NCI-H2196 treated with DMSO at 0.1 percent for 48 hours (cell line): ENCODE measurements around the gene PPM1E.
"Not testable (repeated sequence)": the region's sequence is repeated elsewhere in the genome, so short reads cannot be mapped to it uniquely, and the experiment has no call there.

Experiments
- DNase-seq: peaks from one replicate; lab custom pipeline; 2025; ENCODE audit not compliant: unreplicated experiment; lab: John Stamatoyannopoulos, UW

PPM1E gene

DNA sequence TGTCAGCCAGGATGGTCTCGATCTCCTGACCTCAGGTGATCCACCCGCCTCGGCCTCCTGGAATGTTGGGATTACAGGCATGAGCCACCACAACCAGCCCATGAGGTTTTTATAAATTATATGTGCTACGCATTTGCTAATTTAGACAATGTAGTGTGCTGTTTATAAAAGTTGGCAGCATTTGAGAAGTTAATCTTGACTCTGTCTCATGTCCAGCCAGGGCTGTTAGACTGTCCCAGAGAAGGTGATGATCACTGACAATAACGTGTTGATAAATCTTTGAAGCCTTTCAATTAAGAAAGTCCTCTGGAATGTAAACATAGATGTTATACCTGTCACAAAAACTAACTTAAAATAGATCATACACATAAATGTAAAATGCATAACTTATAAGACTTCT, 82.0 kb downstream of the PPM1E start:
- DNase-seq: no peak

DNA sequence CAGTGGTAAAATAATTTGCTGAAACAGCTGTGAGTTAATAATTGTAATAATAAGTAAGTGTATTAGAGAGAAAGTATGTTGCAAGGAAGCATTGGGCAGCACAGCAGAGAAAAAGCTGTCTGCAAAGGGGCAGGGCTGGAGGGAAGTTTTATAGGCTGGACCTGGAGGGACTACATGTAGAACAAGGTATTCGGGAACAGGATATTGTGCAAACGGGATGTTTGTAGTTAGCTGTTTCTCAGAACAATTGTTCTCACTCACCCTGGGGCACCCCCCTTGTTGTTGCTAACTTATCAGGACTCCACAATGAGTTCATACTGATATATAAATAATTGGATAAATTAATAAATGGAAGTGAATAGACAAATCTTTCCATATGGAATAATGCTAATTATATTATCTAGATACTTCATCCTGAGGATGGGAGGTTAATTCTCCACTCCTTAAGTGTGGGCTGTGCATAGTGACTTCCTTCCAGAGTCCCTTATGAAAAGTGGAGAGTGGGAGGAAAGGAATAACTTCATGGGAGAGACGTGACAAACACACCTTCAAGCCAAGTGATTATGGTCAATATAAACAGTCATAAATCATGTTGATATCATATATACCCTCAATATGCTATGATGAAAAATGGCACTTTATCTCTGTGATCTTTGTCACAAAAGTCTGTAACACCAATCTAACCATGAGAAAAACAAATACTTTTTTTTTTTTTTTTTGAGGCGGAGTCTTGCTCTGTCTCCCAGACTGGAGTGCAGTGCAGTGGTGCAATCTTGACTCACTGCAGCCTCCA, 85.4 kb downstream of the PPM1E start:
- DNase-seq: no peak

GRCh38 chr17:58846413-58846812, 90.8 kb downstream of the PPM1E start:
- DNase-seq: not testable (repeated sequence)

GRCh38 chr17:58850106-58850505, 94.5 kb downstream of the PPM1E start:
- not testable (repeated sequence) for DNase-seq

GRCh38 chr17:58865301-58865700, 109.6 kb downstream of the PPM1E start:
- no peak for DNase-seq

DNA sequence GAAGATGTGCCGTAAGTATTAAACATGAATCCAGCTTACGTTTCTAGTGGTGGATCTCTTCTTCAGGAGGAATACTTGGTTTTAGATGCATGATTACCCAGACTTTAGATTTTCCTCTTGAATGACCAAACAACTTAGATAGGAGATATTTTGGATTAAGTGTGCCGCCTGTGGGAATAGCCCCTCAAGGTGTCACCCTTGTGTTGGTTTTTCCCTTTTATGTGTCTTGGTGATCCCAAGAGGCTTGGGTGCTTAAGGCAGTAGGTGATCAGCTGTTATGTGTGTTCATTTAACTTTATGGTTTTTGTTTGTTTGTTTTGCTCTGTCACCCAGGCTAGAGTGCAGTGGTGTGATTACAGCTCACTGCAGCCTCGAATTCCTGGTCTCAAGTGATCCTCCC, 115.1 kb downstream of the PPM1E start:
- DNase-seq: no peak

GRCh38 chr17:58873926-58874325, 118.3 kb downstream of the PPM1E start:
- no peak for DNase-seq

GRCh38 chr17:58875261-58875660, 119.6 kb downstream of the PPM1E start:
- DNase-seq: no peak

DNA sequence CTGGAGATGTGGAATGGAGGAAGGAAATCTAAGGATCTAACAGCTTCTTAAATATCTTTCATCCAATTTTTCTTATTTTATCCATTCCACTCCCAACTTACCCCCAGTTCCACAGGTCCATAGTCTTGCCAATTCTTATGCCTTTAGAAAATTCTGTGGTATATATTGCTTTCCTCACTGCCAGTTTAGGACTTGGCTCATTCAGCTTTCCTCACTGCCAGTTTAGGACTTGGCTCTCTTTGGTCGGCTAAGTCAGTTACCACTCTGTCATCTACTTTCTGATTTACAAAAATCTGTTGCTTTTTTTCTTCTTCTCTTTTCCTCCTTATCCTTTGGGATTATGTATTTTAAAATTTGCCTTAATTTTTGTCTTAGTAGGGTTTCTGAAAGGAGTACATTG, 128.5 kb downstream of the PPM1E start:
- no peak for DNase-seq

DNA sequence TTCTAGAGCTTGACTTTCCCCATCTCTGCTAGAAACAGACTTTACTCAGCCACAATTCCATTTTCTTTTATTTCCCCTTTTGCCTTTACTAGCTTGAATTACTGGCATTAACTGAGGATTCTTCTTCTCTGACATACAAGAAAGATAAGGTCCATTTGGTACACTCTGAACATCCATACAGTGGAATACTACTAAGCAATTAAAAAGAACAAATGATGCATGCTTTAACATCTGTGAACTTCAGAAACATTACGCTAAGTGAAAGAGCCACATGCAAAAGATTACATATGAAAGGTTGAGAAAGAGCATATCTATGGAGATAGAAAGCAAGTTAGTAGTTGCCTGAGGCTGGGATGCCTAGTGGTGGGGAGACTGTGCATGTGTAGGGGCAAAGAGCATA, 130.9 kb downstream of the PPM1E start:
- DNase-seq: no peak

- no peak for DNase-seq
These were observed 134.3 kb downstream of the PPM1E start for GRCh38 chr17:58889928-58890327.

- DNase-seq: no peak
These were observed 143.5 kb downstream of the PPM1E start for GRCh38 chr17:58899191-58899590.

GRCh38 chr17:58902322-58902721, 146.7 kb downstream of the PPM1E start:
- no peak for DNase-seq

DNA sequence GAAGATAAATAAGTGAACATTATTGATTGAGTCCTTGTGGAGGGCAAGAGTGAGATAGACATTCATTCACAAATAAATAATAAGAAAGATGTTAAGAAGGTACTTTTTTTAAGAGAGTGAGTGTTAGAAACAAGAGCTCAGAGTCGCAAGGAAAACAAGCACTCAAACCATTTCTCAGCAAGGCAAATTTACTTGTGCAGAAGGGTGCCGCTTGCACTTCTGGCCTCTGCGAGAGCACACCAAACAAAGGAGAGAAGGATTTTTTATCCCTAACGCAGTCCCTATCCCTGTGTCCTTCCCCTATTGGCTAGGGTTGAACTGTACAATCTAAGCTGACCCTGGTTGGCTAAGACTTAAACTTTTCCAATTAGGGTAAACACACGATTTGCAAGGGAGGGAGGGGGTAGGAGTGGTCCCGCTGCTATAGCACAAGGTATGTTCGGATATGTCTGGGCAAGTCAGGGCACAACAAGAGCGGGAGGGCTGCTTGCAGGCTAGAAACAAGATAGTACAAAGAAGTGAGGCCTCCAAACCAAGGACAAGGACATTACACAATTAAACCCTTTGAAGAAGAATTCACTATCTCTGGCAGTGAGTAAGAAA, 156.2 kb downstream of the PPM1E start:
- no peak for DNase-seq

- no peak for DNase-seq
These were observed 157.9 kb downstream of the PPM1E start for GRCh38 chr17:58913552-58913951.

DNA sequence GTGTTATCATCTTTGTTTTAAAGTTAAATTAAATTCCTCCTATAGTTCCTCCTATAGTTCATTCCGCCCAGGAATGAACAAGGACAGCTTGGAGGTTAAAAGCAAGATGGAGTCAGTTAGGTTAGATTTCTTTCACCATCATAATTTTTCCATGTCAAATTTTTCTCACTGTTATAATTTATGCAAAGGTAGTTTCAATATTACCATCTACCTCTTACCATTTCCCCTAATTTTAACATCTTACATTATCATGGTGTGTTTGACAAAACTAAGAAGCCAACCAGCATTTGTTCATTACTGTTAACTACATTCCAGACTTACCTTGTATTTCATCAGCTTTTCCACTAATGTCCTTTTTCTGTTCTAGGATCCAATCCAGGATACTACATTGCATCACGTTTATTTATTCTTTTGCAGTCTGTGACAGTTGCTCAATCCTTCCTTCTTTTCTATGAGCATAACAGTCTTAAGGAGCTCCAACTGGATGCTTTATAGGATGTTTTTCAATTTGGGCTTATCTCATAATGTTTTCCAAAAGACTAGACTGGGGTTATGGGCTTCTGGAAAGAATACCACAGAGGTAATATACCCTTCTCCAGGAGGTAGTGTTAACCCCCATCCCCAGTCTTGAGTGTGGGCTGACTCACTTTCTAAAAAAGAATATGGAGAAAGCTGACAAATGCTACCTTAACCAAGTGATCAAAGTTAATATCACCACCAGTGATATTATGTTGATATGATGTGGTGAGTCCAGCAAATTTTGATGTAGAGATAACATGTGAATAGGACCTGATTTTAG, 158.5 kb downstream of the PPM1E start:
- no peak for DNase-seq

DNA sequence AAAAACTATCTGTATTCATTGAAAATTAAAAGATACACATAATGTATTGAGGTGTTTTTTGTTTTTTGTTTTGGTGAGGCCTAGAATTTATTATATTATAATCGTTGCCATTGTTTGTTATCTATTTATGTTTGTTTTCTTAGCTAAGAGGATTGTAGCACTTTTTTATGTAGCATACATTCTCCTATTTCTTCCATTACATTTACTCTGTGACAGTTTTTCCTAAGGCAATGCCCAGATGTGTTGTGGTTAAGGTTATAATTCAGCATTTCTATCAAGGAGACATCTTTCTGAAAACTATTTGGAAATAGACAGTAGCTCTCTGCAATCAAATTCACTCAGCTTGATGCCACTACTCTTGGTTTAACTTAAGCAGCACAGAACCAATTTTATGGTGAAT, 161.6 kb downstream of the PPM1E start:
- no peak for DNase-seq

DNA sequence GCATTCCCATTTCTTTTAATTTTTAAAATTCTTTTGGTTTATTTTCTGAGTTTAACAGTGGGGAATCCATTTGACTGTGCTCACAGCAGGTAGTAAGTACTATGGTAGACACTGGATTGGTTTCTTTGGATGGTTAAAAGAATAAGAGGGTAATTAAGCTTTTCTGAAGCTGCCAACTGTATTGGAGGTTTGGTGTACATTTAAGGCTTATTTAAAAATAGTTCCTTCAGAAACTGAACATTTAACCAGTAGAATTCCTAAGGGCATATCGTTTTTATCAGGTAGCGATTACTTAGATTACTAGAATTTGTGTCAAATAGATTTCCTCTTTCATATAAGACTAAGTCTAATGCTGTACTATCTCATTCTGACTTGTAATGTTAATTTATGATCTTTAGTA, 162.4 kb downstream of the PPM1E start:
- DNase-seq: no peak

- no peak for DNase-seq
These were observed 163.2 kb downstream of the PPM1E start for GRCh38 chr17:58918884-58919283.

DNA sequence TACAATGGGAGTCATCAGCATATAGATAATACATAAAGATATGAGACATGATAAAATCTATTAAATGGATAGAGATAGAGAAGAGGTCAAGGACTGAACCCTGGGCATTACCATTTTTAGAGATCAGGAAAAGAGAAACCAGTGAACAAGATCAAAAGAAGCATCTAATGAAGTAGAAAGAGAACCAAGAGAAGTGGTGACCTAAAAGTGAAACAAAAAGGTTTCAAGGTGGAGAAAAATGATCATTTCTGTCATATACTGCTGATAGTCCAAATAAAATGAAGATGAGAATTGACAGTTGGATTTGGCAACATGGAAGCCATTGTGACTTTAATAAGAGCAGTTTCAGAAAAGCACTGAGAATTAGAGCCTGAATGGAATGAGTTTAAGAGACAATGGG, 165.1 kb downstream of the PPM1E start:
- DNase-seq: no peak

GRCh38 chr17:58932956-58933355, 177.3 kb downstream of the PPM1E start:
- DNase-seq: no peak

DNA sequence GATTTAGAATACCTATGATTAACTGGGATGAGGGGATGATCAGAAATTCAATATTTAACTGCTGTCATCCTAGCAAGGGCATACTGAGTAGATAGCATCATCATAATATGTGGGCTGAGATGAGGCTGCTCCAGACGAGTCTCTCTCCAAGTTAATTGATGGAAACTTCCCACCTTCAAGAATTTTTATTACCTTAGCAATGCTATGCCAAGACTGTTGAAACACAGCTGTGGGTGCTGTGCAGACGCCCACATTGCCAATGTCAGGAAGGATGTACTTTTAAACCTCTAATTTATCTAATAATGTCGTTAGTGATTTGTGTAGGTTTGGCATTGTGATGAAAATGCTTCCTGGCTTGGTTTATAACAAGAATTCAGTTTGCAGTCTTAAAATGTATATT, 180.6 kb downstream of the PPM1E start:
- no peak for DNase-seq
